ENCODE measurements around the gene FAM3B.

The FAM3B gene

DNA sequence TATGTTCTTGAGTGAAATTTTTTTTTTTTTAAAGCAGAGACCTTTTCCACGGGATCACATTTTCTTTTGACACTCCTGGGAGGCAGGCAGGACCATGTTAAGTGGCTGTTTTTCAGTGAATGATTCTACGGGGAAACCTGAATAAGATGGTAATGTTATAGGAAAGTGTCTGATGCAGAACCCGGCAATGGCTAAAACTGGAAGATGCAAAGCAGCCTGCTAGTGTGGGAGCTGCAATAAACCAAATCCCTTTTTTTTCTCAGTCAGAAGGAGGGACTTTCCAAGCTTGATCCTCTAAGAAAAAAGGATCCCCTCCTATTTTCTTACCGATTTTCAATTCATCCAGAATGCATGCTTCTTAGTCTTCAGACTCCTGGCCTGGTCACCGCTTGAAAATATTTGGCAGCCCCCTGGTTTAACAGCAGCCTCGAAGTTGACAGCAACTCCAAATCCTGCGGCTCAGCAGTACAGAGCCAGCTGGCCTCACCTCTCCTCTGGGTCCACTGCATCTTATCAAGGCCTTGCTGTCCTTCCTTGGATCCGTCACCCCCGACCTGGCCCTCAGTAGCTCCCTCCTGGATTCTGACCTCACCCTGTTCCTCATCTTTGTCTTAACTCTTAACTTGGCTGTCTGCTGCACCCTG lies 50.8 kb downstream of the FAM3B start:
- TF ChIP-seq CREB1 (IDR thresholded peaks at IDR 0.05; ENCODE audit: low read depth) (no peak), TCF12 (IDR thresholded peaks at IDR 0.05; ENCODE audit: low read depth) (no peak), RAD21 (IDR thresholded peaks at IDR 0.05; ENCODE audit: low read depth) (no peak), EGR1 (IDR thresholded peaks at IDR 0.05) (no peak), ZBTB7A (IDR thresholded peaks at IDR 0.05; ENCODE audit: low read depth) (no peak), CEBPB (IDR thresholded peaks at IDR 0.05) (no peak), EP300 (IDR thresholded peaks at IDR 0.05; ENCODE audit: borderline replicate concordance) (no peak), TEAD4 (IDR thresholded peaks at IDR 0.05) (no peak), NFIC (IDR thresholded peaks at IDR 0.05) (no peak), FOXM1 (IDR thresholded peaks at IDR 0.05; ENCODE audit: borderline replicate concordance, low read depth) (no peak)
- TF ChIP-seq, protein P1, sequence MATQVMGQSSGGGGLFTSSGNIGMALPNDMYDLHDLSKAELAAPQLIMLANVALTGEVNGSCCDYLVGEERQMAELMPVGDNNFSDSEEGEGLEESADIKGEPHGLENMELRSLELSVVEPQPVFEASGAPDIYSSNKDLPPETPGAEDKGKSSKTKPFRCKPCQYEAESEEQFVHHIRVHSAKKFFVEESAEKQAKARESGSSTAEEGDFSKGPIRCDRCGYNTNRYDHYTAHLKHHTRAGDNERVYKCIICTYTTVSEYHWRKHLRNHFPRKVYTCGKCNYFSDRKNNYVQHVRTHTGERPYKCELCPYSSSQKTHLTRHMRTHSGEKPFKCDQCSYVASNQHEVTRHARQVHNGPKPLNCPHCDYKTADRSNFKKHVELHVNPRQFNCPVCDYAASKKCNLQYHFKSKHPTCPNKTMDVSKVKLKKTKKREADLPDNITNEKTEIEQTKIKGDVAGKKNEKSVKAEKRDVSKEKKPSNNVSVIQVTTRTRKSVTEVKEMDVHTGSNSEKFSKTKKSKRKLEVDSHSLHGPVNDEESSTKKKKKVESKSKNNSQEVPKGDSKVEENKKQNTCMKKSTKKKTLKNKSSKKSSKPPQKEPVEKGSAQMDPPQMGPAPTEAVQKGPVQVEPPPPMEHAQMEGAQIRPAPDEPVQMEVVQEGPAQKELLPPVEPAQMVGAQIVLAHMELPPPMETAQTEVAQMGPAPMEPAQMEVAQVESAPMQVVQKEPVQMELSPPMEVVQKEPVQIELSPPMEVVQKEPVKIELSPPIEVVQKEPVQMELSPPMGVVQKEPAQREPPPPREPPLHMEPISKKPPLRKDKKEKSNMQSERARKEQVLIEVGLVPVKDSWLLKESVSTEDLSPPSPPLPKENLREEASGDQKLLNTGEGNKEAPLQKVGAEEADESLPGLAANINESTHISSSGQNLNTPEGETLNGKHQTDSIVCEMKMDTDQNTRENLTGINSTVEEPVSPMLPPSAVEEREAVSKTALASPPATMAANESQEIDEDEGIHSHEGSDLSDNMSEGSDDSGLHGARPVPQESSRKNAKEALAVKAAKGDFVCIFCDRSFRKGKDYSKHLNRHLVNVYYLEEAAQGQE (IDR thresholded peaks at IDR 0.05; ENCODE audit: low read depth) = no peak
- TF ChIP-seq, protein P2, sequence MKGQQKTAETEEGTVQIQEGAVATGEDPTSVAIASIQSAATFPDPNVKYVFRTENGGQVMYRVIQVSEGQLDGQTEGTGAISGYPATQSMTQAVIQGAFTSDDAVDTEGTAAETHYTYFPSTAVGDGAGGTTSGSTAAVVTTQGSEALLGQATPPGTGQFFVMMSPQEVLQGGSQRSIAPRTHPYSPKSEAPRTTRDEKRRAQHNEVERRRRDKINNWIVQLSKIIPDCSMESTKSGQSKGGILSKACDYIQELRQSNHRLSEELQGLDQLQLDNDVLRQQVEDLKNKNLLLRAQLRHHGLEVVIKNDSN (IDR thresholded peaks at IDR 0.05) = no peak
- TF ChIP-seq, protein P3, sequence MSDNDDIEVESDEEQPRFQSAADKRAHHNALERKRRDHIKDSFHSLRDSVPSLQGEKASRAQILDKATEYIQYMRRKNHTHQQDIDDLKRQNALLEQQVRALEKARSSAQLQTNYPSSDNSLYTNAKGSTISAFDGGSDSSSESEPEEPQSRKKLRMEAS (IDR thresholded peaks at IDR 0.05) = no peak

DNA sequence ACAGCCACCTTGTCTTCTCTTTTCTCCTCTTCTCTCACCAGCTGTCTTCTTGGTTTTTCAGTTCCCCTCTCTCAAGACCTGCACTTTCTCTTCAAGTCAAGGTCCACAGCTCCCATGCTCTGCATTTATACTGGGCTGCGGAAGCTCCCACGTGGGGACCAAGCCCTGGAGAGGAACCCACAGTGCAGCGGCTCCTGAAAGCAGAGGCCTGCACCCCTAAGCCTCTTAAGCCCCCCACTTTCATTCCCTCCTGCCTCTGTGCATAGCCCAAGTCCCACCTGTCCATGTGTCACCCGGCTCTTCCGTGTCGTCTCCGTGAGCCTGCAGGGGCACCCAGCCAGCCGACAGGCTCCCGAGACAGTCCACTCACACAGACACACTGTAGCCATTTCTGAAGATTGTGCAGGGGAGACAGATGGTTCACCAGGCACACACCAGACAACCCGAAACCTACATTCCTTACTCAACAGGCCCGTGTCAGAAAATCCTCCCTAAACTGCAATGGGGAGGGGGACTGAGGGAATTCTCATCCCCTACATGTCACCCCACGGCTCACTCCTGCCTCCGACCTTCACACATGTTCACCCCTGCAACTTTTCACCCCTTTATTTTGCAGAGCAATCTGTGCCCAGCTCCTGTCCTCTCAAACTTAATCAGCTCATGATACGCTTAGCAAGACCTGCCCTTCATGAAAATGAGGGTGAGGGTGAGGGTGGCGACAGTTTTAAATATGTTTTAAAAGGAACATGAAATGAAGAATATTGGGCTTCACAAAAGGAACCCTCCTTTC lies 51.5 kb downstream of the FAM3B start:
- TF ChIP-seq, protein P3 (IDR thresholded peaks at IDR 0.05) = no peak
- TF ChIP-seq TEAD4 (IDR thresholded peaks at IDR 0.05) (no peak), RAD21 (IDR thresholded peaks at IDR 0.05; ENCODE audit: low read depth) (no peak), FOXM1 (IDR thresholded peaks at IDR 0.05; ENCODE audit: borderline replicate concordance, low read depth) (no peak), TCF12 (IDR thresholded peaks at IDR 0.05; ENCODE audit: low read depth) (no peak), NFIC (IDR thresholded peaks at IDR 0.05) (no peak), TAF1 (IDR thresholded peaks at IDR 0.05; ENCODE audit: low read depth) (no peak), EP300 (IDR thresholded peaks at IDR 0.05; ENCODE audit: borderline replicate concordance) (no peak), CREB1 (IDR thresholded peaks at IDR 0.05; ENCODE audit: low read depth) (no peak), CEBPB (IDR thresholded peaks at IDR 0.05) (no peak), YY1 (IDR thresholded peaks at IDR 0.05; ENCODE audit: low read depth) (no peak)
- TF ChIP-seq, protein P2 (IDR thresholded peaks at IDR 0.05) = no peak
- TF ChIP-seq, protein P1 (IDR thresholded peaks at IDR 0.05; ENCODE audit: low read depth) = no peak

DNA sequence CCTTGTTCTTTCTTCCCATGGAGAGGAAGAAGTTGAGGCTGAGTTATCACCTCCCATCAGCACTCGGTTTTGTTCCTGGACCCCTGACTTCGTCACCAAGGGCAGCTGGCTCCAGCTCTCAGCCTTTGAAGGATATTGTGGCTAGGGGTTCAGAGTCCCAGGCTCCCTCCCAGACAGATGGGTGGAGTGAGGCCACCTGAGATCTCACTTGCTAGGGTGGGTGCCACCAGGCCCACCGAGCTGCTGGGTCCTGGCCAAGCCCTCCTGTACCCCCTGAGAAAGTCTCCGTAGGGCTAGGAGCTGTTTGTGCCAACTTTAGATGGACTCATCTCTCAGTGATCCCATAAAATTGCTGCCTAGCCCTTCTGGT lies 52.1 kb downstream of the FAM3B start:
- TF ChIP-seq NFIC (IDR thresholded peaks at IDR 0.05) = no peak

DNA sequence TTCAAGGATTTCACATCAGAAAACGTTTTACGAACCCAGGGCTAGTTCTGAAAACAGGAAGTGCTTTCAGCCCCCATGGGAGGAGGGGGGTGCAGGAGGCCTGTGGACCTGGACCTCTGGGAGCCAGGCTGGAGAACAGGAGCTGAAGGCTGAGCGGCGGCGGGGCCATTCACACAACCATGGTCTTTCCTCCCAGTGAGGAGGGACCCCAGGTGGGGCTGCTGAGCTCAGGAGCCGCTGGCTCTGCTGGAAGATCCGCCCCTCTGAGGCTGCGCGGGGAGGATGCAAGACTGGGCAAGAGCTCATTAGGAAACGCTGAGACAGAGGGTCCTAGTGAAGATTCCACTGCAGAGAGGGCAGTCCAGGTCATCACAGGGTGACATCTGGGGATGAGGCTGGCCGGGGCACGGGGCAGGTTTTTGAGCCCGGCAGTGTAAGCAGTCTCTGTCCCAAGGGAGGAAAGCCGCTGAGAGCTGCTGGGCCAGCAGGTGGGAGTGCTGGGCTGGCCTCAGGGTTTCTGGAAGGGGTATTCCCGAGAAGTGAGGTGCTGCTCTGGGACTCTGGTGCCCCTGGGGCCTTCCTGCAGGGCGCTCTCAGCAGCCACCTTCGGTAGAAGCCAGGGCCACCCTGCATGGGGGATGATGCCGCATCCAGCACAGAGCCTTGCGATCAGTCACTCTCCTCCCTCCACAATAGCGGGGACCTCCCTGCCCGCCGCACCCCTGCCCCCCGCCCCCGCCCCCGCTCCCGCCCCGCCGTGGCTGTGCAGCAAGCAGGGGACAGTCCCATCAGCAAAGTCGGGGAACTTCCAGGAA lies 52.7 kb downstream of the FAM3B start:
- TF ChIP-seq ZBTB7A (IDR thresholded peaks at IDR 0.05; ENCODE audit: low read depth) = no peak
- TF ChIP-seq TAF1 (IDR thresholded peaks at IDR 0.05; ENCODE audit: low read depth) = no peak
- TF ChIP-seq TEAD4 (IDR thresholded peaks at IDR 0.05) = no peak
- no peak for TF ChIP-seq CREB1 (IDR thresholded peaks at IDR 0.05; ENCODE audit: low read depth)
- TF ChIP-seq NFIC (IDR thresholded peaks at IDR 0.05) = no peak
- TF ChIP-seq, protein P1 (IDR thresholded peaks at IDR 0.05; ENCODE audit: low read depth) = no peak
- no peak for TF ChIP-seq EP300 (IDR thresholded peaks at IDR 0.05; ENCODE audit: borderline replicate concordance)
- no peak for TF ChIP-seq YY1 (IDR thresholded peaks at IDR 0.05; ENCODE audit: low read depth)
- TF ChIP-seq, protein P3 (IDR thresholded peaks at IDR 0.05) = no peak
- TF ChIP-seq FOXM1 (IDR thresholded peaks at IDR 0.05; ENCODE audit: borderline replicate concordance, low read depth) = no peak
- no peak for TF ChIP-seq EGR1 (IDR thresholded peaks at IDR 0.05)
- TF ChIP-seq TCF12 (IDR thresholded peaks at IDR 0.05; ENCODE audit: low read depth) = no peak
- no peak for TF ChIP-seq RAD21 (IDR thresholded peaks at IDR 0.05; ENCODE audit: low read depth)
- TF ChIP-seq, protein P2 (IDR thresholded peaks at IDR 0.05) = no peak
- TF ChIP-seq CEBPB (IDR thresholded peaks at IDR 0.05) = no peak
